ENCODE data around the gene ANOS1. TPM values are rescaled to one million over a fixed set of nuclear protein-coding genes. Genes with fewer than 3 reads are reported as not detected.

Gene ANOS1
- total and polyA plus RNA-seq, 2 experiments from 2014 or later = 10.4 to 22.5 TPM

DNA sequence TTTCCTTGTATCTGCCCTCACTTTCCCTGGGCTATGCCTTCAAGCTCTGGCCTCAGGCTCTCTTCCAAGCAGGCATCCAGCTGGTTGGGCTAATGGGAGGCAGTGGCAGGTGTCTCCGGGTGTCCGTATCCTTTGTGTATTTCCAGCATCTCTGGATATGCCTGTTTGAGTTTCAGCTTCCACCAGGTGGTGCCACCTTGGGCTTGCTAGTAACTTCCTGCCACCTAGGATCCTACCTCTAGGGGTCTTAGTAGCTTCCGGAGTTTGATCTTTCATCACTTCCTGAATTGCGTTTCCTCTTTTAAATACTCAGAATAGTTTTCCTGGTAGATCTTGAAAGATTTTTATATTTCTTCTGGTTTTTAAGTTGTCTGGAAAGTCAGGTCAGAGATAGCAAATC, 23.2 kb upstream of the ANOS1 start:
- DNase-seq (ENCODE audit: low read depth in 1 of 2, low spot score in 1 of 2) = no peak
- Histone ChIP-seq H3K4me1 (ENCODE audit: low read depth) (no peaks in the 10 kb centered on the region), H3K27ac (no peak overlapping the region), H3K36me3 (no peaks in the 10 kb centered on the region), H3K9me3 (ENCODE audit: low read depth) (no peaks in the 10 kb centered on the region), H3K27me3 (no peaks in the 10 kb centered on the region), H3K4me3 (no peak overlapping the region)
- no peak for TF ChIP-seq CTCF (IDR thresholded peaks at IDR 0.05; ENCODE audit: low read depth, low read length)

DNA sequence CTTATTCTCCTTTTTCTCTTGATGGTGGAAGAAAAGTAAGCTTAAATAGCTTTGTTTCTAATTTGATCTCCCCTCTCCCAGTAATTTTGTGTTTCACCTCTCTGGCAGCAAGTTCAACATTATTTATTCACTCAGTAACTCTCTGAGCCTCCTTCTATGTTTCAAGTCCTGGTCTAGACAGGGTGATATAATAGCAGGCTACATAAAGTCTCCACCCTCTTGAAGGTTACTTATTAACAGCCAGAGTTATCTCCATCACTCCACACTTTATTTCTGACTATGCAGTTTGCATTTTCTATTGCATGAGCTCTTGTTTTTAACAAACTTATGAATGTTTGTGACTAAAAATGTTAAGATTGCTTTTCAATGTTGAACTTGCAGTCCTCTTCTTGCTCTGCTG, 17.8 kb upstream of the ANOS1 start:
- Histone ChIP-seq H3K27ac (no peak overlapping the region), H3K36me3 (no peaks in the 10 kb centered on the region), H3K4me1 (ENCODE audit: low read depth) (no peaks in the 10 kb centered on the region), H3K9me3 (ENCODE audit: low read depth) (no peaks in the 10 kb centered on the region), H3K4me3 (no peak overlapping the region), H3K27me3 (no peaks in the 10 kb centered on the region)
- no peak for TF ChIP-seq CTCF (IDR thresholded peaks at IDR 0.05; ENCODE audit: low read depth, low read length)
- no peak for DNase-seq (ENCODE audit: low read depth in 1 of 2, low spot score in 1 of 2)

DNA sequence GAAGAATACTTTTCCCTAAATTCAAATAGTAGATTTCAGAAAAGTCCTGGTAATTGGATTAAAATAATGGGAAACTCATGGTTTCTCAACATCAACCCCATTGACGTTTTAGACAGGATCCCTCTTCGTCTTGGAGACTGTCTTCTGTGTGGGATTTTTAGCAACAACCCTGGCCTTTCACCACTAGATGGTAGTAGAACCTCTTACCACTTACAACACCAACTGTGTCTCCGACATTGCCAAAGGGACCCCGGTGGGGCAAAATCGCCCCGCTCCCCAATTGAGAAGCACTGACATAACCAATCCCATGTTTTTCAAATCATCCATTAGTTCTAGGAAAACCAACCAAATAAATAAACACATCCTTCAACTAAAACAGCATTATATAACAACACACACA, 16.9 kb upstream of the ANOS1 start:
- H3K27me3 ChIP-seq = no peaks in the 10 kb centered on the region
- no peak overlapping the region for H3K4me3 ChIP-seq
- peak; percentile 57 for TF ChIP-seq CTCF (IDR thresholded peaks at IDR 0.05; ENCODE audit: low read depth, low read length)
- peak; percentile 44 to 61 for DNase-seq (ENCODE audit: low read depth in 1 of 2, low spot score in 1 of 2)
- no peaks in the 10 kb centered on the region for H3K36me3 ChIP-seq
- no peak overlapping the region for H3K27ac ChIP-seq
- no peaks in the 10 kb centered on the region for H3K4me1 ChIP-seq (ENCODE audit: low read depth)
- H3K9me3 ChIP-seq (ENCODE audit: low read depth) = no peaks in the 10 kb centered on the region

DNA sequence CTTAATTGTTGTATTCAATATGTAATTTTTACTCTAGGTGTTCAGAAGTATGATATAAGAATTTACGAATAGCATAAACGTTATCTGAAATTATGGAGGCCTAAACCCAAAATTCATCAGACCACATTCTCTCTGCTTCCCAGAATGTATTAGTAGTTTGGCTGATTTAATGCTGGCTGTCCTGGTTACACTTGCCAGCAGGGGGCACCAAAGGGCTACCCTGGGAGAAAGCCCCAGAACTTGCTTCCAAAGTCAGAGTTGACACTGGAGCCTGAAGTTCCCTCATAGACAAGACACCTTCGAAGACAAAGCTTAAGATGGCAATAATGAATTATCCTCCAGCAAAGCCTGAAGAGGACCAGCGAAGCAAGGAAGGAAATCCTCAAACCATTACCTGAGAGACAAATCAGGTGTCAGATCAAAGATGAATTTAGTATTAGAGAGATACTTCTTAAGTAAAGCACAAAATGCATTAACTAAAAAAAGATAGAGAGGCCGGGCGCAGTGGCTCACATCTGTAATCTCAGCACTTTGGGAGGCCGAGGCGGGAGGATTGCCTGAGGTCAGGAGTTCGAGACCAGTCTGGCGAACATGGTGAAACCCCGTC, 11.3 kb upstream of the ANOS1 start:
- H3K9me3 ChIP-seq (ENCODE audit: low read depth) = no peaks in the 10 kb centered on the region
- DNase-seq (ENCODE audit: low read depth in 1 of 2, low spot score in 1 of 2) = peak; percentile 50 to 78
- H3K4me1 ChIP-seq (ENCODE audit: low read depth) = peaks cover 6% of the 10 kb centered on the region

GRCh38 chrX:8741981-8742380, 10.0 kb upstream of the ANOS1 start:
- H3K27ac ChIP-seq = no peak overlapping the region
- peaks cover 6% of the 10 kb centered on the region for H3K4me1 ChIP-seq (ENCODE audit: low read depth)
- H3K27me3 ChIP-seq = no peaks in the 10 kb centered on the region
- no peak for TF ChIP-seq CTCF (IDR thresholded peaks at IDR 0.05; ENCODE audit: low read depth, low read length)
- no peak for DNase-seq (ENCODE audit: low read depth in 1 of 2, low spot score in 1 of 2)
- H3K9me3 ChIP-seq (ENCODE audit: low read depth) = no peaks in the 10 kb centered on the region
- H3K4me3 ChIP-seq = no peak overlapping the region
- H3K36me3 ChIP-seq = no peaks in the 10 kb centered on the region

More for the DNA sequence above, 11.3 kb upstream of the ANOS1 start:
- H3K36me3 ChIP-seq = no peaks in the 10 kb centered on the region
- peak; percentile 69 for TF ChIP-seq CTCF (IDR thresholded peaks at IDR 0.05; ENCODE audit: low read depth, low read length)
- H3K4me3 ChIP-seq = no peak overlapping the region
- H3K27me3 ChIP-seq = no peaks in the 10 kb centered on the region
- H3K27ac ChIP-seq = no peak overlapping the region

Data from cardiac muscle cell (in vitro differentiated cells and primary cell).